NCI-H82 treated with DMSO at 0.1 percent for 48 hours (cell line): ENCODE measurements around the gene GDNF.
"Not testable (repeated sequence)": the region's sequence is repeated elsewhere in the genome, so short reads cannot be mapped to it uniquely, and the experiment has no call there.

Experiments used
- DNase-seq: peaks from one replicate; lab custom pipeline; 2025; ENCODE audit not compliant: unreplicated experiment; lab: John Stamatoyannopoulos, UW

GDNF gene

GRCh38 chr5:37786862-37787519, 52.9 kb downstream of the GDNF start:
- DNase-seq = no peak

- no peak for DNase-seq
Measured at GRCh38 chr5:37786416-37786815, 53.4 kb downstream of the GDNF start.

- not testable (repeated sequence) for DNase-seq
Measured at GRCh38 chr5:37781409-37781808, 58.4 kb downstream of the GDNF start.

- no peak for DNase-seq
Measured at GRCh38 chr5:37777432-37778130, 62.3 kb downstream of the GDNF start.

- DNase-seq = no peak
Measured at GRCh38 chr5:37776826-37777225, 63.0 kb downstream of the GDNF start.

GRCh38 chr5:37774912-37775483, 64.8 kb downstream of the GDNF start:
- no peak for DNase-seq

- DNase-seq = no peak
Measured at GRCh38 chr5:37773809-37774208, 66.0 kb downstream of the GDNF start.

GRCh38 chr5:37772255-37772654, 67.6 kb downstream of the GDNF start:
- no peak for DNase-seq

- no peak for DNase-seq
Measured at GRCh38 chr5:37771731-37772130, 68.1 kb downstream of the GDNF start.

- DNase-seq = no peak
Measured at GRCh38 chr5:37771203-37771611, 68.6 kb downstream of the GDNF start.

- no peak for DNase-seq
Measured at GRCh38 chr5:37770786-37771185, 69.1 kb downstream of the GDNF start.

GRCh38 chr5:37769840-37770239, 70.0 kb downstream of the GDNF start:
- no peak for DNase-seq

GRCh38 chr5:37769108-37769507, 70.7 kb downstream of the GDNF start:
- DNase-seq = no peak

GRCh38 chr5:37768371-37768770, 71.5 kb downstream of the GDNF start:
- DNase-seq = no peak

- no peak for DNase-seq
Measured at GRCh38 chr5:37767961-37768360, 71.9 kb downstream of the GDNF start.

- DNase-seq = no peak
Measured at GRCh38 chr5:37767251-37767650, 72.6 kb downstream of the GDNF start.
